Endodermal cell (in vitro differentiated cells): ENCODE measurements around the gene ITGA8. TPM values are rescaled to one million over a fixed set of nuclear protein-coding genes. Genes with fewer than 3 reads are reported as not detected.

Experiments used
- DNase-seq: peaks from one replicate; pipeline ENCODE4 v3.0.0-alpha.2; 2017
- H3K27ac ChIP-seq: 2 replicates; pipeline ENCODE4 v1.5.1; 2013; ENCODE audit warnings: mild to moderate bottlenecking, low read depth, low read length, moderate library complexity
- H3K27me3 ChIP-seq: 2 replicates; pipeline ENCODE4 v1.6.1; 2013; ENCODE audit warnings: mild to moderate bottlenecking, low read length, moderate library complexity; ENCODE audit not compliant: insufficient read depth, control insufficient read depth, poor library complexity, severe bottlenecking
- H3K36me3 ChIP-seq: 2 replicates; pipeline ENCODE4 v1.7.0; 2013; ENCODE audit warnings: mild to moderate bottlenecking, low read length, moderate library complexity; ENCODE audit not compliant: control insufficient read depth, insufficient read depth
- H3K4me1 ChIP-seq: one replicate; pipeline ENCODE4 v1.7.0; 2013; ENCODE audit warnings: low read length; ENCODE audit not compliant: control insufficient read depth, insufficient read depth
- H3K4me3 ChIP-seq: 2 replicates; pipeline ENCODE4 v1.5.1; 2013; ENCODE audit warnings: mild to moderate bottlenecking, low read length, moderate library complexity
- H3K9ac ChIP-seq: 2 replicates; pipeline ENCODE4 v1.6.1; 2013; ENCODE audit warnings: mild to moderate bottlenecking, low read length, moderate library complexity; ENCODE audit not compliant: poor library complexity, severe bottlenecking; ENCODE audit errors: extremely low read depth
- H3K9me3 ChIP-seq: 2 replicates; pipeline ENCODE4 v1.6.1; 2013; ENCODE audit warnings: mild to moderate bottlenecking, low read length, moderate library complexity; ENCODE audit not compliant: control insufficient read depth
- H3K27ac Mint-ChIP-seq: 2 replicates; pipeline ENCODE4 v1.8.0; 2020; ENCODE audit warnings: mixed read lengths
- H3K27me3 Mint-ChIP-seq: 2 replicates; pipeline ENCODE4 v1.8.0; 2021; ENCODE audit warnings: mild to moderate bottlenecking, mixed read lengths; ENCODE audit not compliant: insufficient read depth
- H3K36me3 Mint-ChIP-seq: 2 replicates; pipeline ENCODE4 v1.8.0; 2020; ENCODE audit warnings: low read depth, mixed read lengths
- H3K4me1 Mint-ChIP-seq: 2 replicates; pipeline ENCODE4 v1.8.0; 2020; ENCODE audit warnings: mixed read lengths
- H3K4me3 Mint-ChIP-seq: 2 replicates; pipeline ENCODE4 v1.8.0; 2020; ENCODE audit warnings: mild to moderate bottlenecking, moderate library complexity, mixed read lengths
- H3K9me3 Mint-ChIP-seq: 2 replicates; pipeline ENCODE4 v1.8.0; 2020; ENCODE audit warnings: mild to moderate bottlenecking, mixed read lengths
- WGBS, 2 experiments: methylation state at CpG; one replicate each; pipeline versions ENCODE4 v1.1.5 to v1.1.7; 2013; ENCODE audit warnings: missing lambda C conversion rate in 2 of 2, mixed read lengths in 1 of 2; ENCODE audit not compliant: insufficient coverage in 1 of 2, insufficient read length in 1 of 2; 5-methylcytosine and 5-hydroxymethylcytosine counted together
- total RNA-seq, 2 donors: library from RNA; stranded (reverse); fragmentation: NEBNext Ultra II Directional in 1 of 2; extraction: Animal tissue kit (Norgen Biotek cat#: 25700) in 1 of 2; gene quantifications; 2 replicates in 1 of 2; 3 replicates in 1 of 2; pipeline ENCODE4 v1.2.1, GENCODE V29; 2021
- TF ChIP-seq, protein P1 (sequence below): fragments of 200-600 bp; sonication (generic); conservative IDR thresholded peaks from 2 replicates; pipeline ENCODE4 v1.5.0; 2021; ENCODE audit warnings: antibody characterized with exemption, mild to moderate bottlenecking

The ITGA8 gene
- total RNA-seq, 2 donors from 2014 or later: 0.24 to 0.40 TPM

DNA sequence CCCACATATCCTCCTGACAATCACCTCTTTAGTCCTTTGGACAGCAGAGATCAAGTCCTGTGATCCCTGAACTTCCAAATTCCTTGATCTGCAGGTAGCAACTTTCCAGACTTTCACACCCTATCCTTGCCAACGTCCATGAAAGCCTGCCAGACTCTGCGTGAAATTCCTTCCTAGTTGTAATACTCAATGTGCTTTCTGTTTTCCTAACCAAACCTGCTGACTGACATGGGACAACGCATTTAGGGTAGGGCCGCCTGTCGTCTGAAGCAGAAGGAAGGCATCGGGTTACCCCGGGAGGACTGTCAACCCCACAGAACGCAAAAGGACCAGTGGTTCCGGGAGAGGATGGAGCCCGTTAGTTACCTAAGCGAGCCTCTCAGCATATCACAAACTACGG, 23.9 kb downstream of the ITGA8 start:
- H3K27ac Mint-ChIP-seq: no peak overlapping the region
- TF ChIP-seq, protein P1, sequence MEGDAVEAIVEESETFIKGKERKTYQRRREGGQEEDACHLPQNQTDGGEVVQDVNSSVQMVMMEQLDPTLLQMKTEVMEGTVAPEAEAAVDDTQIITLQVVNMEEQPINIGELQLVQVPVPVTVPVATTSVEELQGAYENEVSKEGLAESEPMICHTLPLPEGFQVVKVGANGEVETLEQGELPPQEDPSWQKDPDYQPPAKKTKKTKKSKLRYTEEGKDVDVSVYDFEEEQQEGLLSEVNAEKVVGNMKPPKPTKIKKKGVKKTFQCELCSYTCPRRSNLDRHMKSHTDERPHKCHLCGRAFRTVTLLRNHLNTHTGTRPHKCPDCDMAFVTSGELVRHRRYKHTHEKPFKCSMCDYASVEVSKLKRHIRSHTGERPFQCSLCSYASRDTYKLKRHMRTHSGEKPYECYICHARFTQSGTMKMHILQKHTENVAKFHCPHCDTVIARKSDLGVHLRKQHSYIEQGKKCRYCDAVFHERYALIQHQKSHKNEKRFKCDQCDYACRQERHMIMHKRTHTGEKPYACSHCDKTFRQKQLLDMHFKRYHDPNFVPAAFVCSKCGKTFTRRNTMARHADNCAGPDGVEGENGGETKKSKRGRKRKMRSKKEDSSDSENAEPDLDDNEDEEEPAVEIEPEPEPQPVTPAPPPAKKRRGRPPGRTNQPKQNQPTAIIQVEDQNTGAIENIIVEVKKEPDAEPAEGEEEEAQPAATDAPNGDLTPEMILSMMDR: no peak
- Histone ChIP-seq H3K4me3 (no peak overlapping the region), H3K9ac (no peak overlapping the region), H3K27me3 (no peaks in the 10 kb centered on the region), H3K27ac (no peak overlapping the region), H3K9me3 (no peaks in the 10 kb centered on the region), H3K4me1 (no peaks in the 10 kb centered on the region), H3K36me3 (no peaks in the 10 kb centered on the region)
- peak; percentile 79 for DNase-seq
- H3K4me3 Mint-ChIP-seq: no peak overlapping the region
- peaks cover 7% of the 10 kb centered on the region for H3K27me3 Mint-ChIP-seq
- H3K9me3 Mint-ChIP-seq: peaks cover 2% of the 10 kb centered on the region
- H3K4me1 Mint-ChIP-seq: peaks cover 4% of the 10 kb centered on the region
- H3K36me3 Mint-ChIP-seq: no peaks in the 10 kb centered on the region
- 55 to 63% methylated on average over 11 to 12 of the region's 12 CpGs for WGBS, 2 experiments

DNA sequence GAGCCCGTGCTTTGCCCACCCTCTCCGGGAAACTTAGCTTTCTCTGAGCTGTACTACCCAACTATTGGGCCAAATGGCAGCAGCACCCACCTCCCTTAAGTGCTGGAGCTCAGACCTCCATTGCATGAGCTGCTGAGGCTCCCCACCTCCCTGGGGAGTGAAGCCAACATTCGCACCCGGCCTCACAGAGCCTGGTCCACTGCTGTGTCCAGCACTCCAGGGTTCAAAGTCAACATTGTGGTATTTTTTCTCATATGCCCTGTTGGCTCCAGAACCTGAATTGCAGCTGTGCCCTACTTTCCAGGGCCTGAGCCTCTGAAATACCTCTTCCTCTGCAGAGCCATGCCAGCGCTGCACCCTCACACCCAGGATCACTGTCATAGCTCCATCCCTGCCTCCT, 29.7 kb downstream of the ITGA8 start:
- Mint-ChIP-seq H3K9me3 (no peaks in the 10 kb centered on the region), H3K4me3 (no peak overlapping the region), H3K27me3 (no peaks in the 10 kb centered on the region), H3K27ac (no peak overlapping the region), H3K36me3 (no peaks in the 10 kb centered on the region), H3K4me1 (no peaks in the 10 kb centered on the region)
- Histone ChIP-seq H3K4me3 (no peak overlapping the region), H3K36me3 (no peaks in the 10 kb centered on the region), H3K27ac (no peak overlapping the region), H3K4me1 (no peaks in the 10 kb centered on the region), H3K27me3 (no peaks in the 10 kb centered on the region), H3K9ac (no peak overlapping the region), H3K9me3 (no peaks in the 10 kb centered on the region)
- WGBS, 2 experiments: 94 to 100% methylated on average over 3 to 5 of the region's 5 CpGs
- DNase-seq: no peak
- TF ChIP-seq, protein P1: no peak

DNA sequence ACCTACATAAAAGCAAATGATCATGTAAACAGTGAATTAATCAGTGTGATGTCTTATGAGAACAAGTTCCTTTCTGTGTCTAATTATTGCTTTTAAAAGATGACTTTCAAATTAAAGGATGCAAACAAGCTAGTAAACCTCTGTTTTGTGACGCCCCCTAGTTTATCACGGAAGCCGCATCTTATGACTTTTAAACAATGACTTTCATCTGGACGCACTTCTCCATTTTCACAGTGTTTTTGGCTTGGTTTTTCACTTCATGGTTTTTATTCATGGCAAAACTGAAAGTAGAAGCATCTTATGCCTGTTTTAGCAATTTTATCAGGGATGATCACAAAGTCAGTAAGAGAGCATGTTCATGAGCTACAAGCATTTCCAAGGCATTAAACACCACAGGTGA, 35.0 kb downstream of the ITGA8 start:
- H3K9me3 ChIP-seq: no peaks in the 10 kb centered on the region
- no peak overlapping the region for H3K27ac Mint-ChIP-seq
- H3K27me3 Mint-ChIP-seq: no peaks in the 10 kb centered on the region
- H3K4me3 ChIP-seq: no peak overlapping the region
- no peaks in the 10 kb centered on the region for H3K27me3 ChIP-seq
- no peaks in the 10 kb centered on the region for H3K9me3 Mint-ChIP-seq
- H3K4me1 ChIP-seq: no peaks in the 10 kb centered on the region
- H3K36me3 ChIP-seq: no peaks in the 10 kb centered on the region
- H3K9ac ChIP-seq: no peak overlapping the region
- no peak for DNase-seq
- 91% methylated on average over 4 of the region's 4 CpGs for WGBS, 2 experiments
- TF ChIP-seq, protein P1: peak; percentile 20
- H3K4me1 Mint-ChIP-seq: peaks cover 4% of the 10 kb centered on the region
- H3K27ac ChIP-seq: no peak overlapping the region
- no peak overlapping the region for H3K4me3 Mint-ChIP-seq
- no peaks in the 10 kb centered on the region for H3K36me3 Mint-ChIP-seq
